Esophagus squamous epithelium (tissue), 4 donors: ENCODE results near the gene KANSL2.
"Not testable (repeated sequence)": the region's sequence is repeated elsewhere in the genome, so short reads cannot be mapped to it uniquely, and the experiment has no call there.

Experiments used
- POLR2A ChIP-seq, 4 donors: fragments of 450-650 bp; IDR thresholded peaks; one replicate each; pipeline ENCODE4 v1.6.1; 2017; ENCODE audit warnings: antibody characterized with exemption in 4 of 4, mild to moderate bottlenecking in 4 of 4, moderate library complexity in 3 of 4
- TF ChIP-seq, protein P1 (sequence below), 6 experiments: fragments of 450-650 bp in 4 of 6; fragments of 200-600 bp in 2 of 6; sonication (generic) in 2 of 6; IDR thresholded peaks; one replicate each; pipeline ENCODE4 v1.5.1; 2016 to 2019; ENCODE audit warnings: antibody characterized with exemption in 6 of 6, mild to moderate bottlenecking in 4 of 6, moderate library complexity in 4 of 6

DNA sequence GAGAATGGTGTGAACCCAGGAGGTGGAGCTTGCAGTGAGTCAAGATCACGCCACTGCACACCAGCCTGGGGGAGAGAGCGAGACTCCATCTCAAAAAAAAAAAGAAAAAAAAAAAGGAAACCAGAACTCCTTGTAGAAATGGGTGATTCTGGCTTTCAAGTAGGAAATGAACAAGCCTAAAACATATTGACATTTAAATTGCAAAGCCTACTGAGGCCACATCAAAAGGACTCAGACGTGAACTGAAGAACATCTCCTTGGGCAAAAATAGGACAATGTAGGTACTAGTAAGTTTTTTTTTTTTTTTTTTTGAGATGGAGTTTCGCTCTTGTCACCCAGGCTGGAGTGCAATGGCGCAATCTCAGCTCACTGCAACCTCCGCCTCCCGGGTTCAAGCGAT, 36.7 kb downstream of the KANSL2 start:
- TF ChIP-seq, protein P1, sequence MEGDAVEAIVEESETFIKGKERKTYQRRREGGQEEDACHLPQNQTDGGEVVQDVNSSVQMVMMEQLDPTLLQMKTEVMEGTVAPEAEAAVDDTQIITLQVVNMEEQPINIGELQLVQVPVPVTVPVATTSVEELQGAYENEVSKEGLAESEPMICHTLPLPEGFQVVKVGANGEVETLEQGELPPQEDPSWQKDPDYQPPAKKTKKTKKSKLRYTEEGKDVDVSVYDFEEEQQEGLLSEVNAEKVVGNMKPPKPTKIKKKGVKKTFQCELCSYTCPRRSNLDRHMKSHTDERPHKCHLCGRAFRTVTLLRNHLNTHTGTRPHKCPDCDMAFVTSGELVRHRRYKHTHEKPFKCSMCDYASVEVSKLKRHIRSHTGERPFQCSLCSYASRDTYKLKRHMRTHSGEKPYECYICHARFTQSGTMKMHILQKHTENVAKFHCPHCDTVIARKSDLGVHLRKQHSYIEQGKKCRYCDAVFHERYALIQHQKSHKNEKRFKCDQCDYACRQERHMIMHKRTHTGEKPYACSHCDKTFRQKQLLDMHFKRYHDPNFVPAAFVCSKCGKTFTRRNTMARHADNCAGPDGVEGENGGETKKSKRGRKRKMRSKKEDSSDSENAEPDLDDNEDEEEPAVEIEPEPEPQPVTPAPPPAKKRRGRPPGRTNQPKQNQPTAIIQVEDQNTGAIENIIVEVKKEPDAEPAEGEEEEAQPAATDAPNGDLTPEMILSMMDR (IDR thresholded peaks at IDR 0.05): not testable (repeated sequence)
- TF ChIP-seq POLR2A (IDR thresholded peaks at IDR 0.05): not testable (repeated sequence)
